Measurements from ENCODE around the gene KRTAP10-1.

GRCh38 chr21:44539046-44539445 lies 949 bp downstream of the KRTAP10-1 start:
- TF ChIP-seq CTCF (conservative IDR thresholded peaks at IDR 0.05; ENCODE audit: low read depth, low read length) (no peak), EZH2 (IDR thresholded peaks at IDR 0.05; ENCODE audit: borderline replicate concordance, low read depth, low read length, poor library complexity, severe bottlenecking) (no peak)

Measured in A673 (cell line).